Spleen (tissue), 11 donors: ENCODE data around the gene TNNI3K. TPM values are rescaled to one million over a fixed set of nuclear protein-coding genes. Genes with fewer than 3 reads are reported as not detected.

Experiments used
- DNase-seq: peaks from one replicate; pipeline ENCODE4 v3.0.0-alpha.2; 2020
- H3K27ac ChIP-seq, 8 donors: fragments of 200-600 bp; sonication (generic) in 7 of 8; 1 replicate in 4 of 8; 2 replicates in 4 of 8; pipeline versions ENCODE4 v1.5.0 to v1.8.0; 2016 to 2021; ENCODE audit warnings: inconsistent platforms in 4 of 8, mild to moderate bottlenecking in 4 of 8, moderate library complexity in 1 of 8
- H3K27me3 ChIP-seq, 7 donors: fragments of 200-600 bp; sonication (generic) in 6 of 7; replicated peaks in 1 of 7; 1 replicate in 4 of 7; 2 replicates in 3 of 7; pipeline versions ENCODE4 v1.5.0 to v1.8.0; 2016 to 2021; ENCODE audit warnings: inconsistent platforms in 3 of 7, mild to moderate bottlenecking in 1 of 7
- H3K36me3 ChIP-seq, 6 donors: fragments of 200-600 bp; sonication (generic) in 5 of 6; 1 replicate in 4 of 6; 2 replicates in 2 of 6; pipeline versions ENCODE4 v1.5.0 to v1.8.0; 2016 to 2021; ENCODE audit warnings: inconsistent platforms in 2 of 6
- H3K4me1 ChIP-seq, 6 donors: fragments of 200-600 bp; sonication (generic) in 5 of 6; 1 replicate in 3 of 6; 2 replicates in 3 of 6; pipeline versions ENCODE4 v1.5.0 to v1.8.0; 2016 to 2021; ENCODE audit warnings: inconsistent platforms in 3 of 6
- H3K4me3 ChIP-seq, 8 donors: fragments of 200-600 bp; sonication (generic) in 7 of 8; 1 replicate in 4 of 8; 2 replicates in 4 of 8; pipeline versions ENCODE4 v1.5.0 to v1.8.0; 2016 to 2021; ENCODE audit warnings: inconsistent platforms in 4 of 8, mild to moderate bottlenecking in 4 of 8, moderate library complexity in 2 of 8
- H3K9me3 ChIP-seq, 8 donors: fragments of 200-600 bp; sonication (generic) in 7 of 8; 1 replicate in 4 of 8; 2 replicates in 4 of 8; pipeline versions ENCODE4 v1.5.0 to v1.8.0; 2016 to 2021; ENCODE audit warnings: inconsistent platforms in 4 of 8
- POLR2A ChIP-seq, 3 donors: fragments of 450-650 bp; IDR thresholded peaks; one replicate each; pipeline ENCODE4 v1.5.1; 2017; ENCODE audit warnings: antibody characterized with exemption in 3 of 3, mild to moderate bottlenecking in 1 of 3
- POLR2AphosphoS5 ChIP-seq, 3 donors: sonication (generic); formaldehyde crosslinking; IDR thresholded peaks; one replicate each; pipeline ENCODE4 v1.5.1; 2017; ENCODE audit warnings: antibody characterized with exemption in 3 of 3
- WGBS, 5 donors: extraction: QIAGEN DNeasy Blood & Tissue Kit in 3 of 5; methylation state at CpG; one replicate each; pipeline versions ENCODE4 v1.1.5 to v1.1.7; 2013 to 2018; 5-methylcytosine and 5-hydroxymethylcytosine counted together
- intact Hi-C: fragments of 100-400 bp; cut with DNase I; formaldehyde crosslinking; loops from one replicate; pipeline ENCODE4 v1.15.0; 2023; ENCODE audit warnings: low total_unique reads
- polyA plus RNA-seq, 3 donors: library from polyadenylated mRNA; stranded (reverse); fragments of 200-250 nt; gene quantifications; one replicate each; pipeline ENCODE4 v1.2.1, GENCODE V29; 2013
- total RNA-seq, 7 donors: library from RNA; depleted of rRNA in 3 of 7; stranded (reverse); fragments of >200 nt in 3 of 7; fragmentation: NEBNext Ultra II Directional in 4 of 7; extraction: Animal tissue kit (Norgen Biotek cat#: 25700) in 4 of 7; gene quantifications; one replicate each; pipeline versions ENCODE4 v1.1.0 to v1.2.1, GENCODE V29; 2016 to 2021
- TF ChIP-seq, protein P1 (sequence below), 11 experiments: fragments of 200-600 bp in 7 of 11; fragments of 450-650 bp in 4 of 11; sonication (generic) in 4 of 11; IDR thresholded peaks in 8 of 11; conservative IDR thresholded peaks in 3 of 11; 1 replicate in 7 of 11; 2 replicates in 4 of 11; pipeline versions ENCODE4 v1.4.0 to v1.8.0; 2016 to 2021; ENCODE audit warnings: antibody characterized with exemption in 11 of 11, inconsistent platforms in 4 of 11, mild to moderate bottlenecking in 1 of 11
- donor health status: healthy with polysubstance abuse.
- donor health status: DM: no; HTN: no; CAD: no; lungs with moderate emphysema.
- donor health status: DM: no; HTN: no; CAD: no.
- donor health status: Bipolar disorder and iron deficiency.
- donor health status: healthy.
- donor health status: DM: no; HTN: no; CAD: no.
- donor health status: DM: yes; HTN: yes; CAD: no.

The TNNI3K gene
- total and polyA plus RNA-seq, 10 donors = 0.41 to 6.2 (median 2.8) TPM; not detected in 1

DNA sequence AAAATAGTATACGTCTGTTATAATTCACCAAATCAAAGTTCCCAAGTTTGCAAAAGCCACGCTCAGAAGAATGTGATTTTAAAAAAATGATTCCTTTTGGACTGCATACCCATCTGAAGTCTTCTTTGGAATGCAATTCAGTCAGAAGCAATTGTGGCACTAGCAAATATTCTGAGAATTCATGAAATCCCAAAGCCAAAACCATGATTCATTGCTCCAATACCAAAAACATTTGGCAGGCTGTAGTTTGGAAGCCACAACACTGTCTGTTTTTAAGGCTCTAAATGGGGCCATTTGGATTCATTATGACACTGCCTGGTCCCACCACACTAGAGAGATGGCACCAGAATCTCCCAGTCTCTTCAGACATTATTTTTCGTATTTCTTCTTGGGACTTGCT lies 299.1 kb downstream of the TNNI3K start:
- no peak overlapping the region for H3K4me3 ChIP-seq
- no peak overlapping the region for H3K27ac ChIP-seq
- DNase-seq = no peak
- H3K4me1 ChIP-seq = no peaks in the 10 kb centered on the region
- no peaks in the 10 kb centered on the region for H3K36me3 ChIP-seq
- TF ChIP-seq POLR2A (IDR thresholded peaks at IDR 0.05) = no peak
- TF ChIP-seq, protein P1, sequence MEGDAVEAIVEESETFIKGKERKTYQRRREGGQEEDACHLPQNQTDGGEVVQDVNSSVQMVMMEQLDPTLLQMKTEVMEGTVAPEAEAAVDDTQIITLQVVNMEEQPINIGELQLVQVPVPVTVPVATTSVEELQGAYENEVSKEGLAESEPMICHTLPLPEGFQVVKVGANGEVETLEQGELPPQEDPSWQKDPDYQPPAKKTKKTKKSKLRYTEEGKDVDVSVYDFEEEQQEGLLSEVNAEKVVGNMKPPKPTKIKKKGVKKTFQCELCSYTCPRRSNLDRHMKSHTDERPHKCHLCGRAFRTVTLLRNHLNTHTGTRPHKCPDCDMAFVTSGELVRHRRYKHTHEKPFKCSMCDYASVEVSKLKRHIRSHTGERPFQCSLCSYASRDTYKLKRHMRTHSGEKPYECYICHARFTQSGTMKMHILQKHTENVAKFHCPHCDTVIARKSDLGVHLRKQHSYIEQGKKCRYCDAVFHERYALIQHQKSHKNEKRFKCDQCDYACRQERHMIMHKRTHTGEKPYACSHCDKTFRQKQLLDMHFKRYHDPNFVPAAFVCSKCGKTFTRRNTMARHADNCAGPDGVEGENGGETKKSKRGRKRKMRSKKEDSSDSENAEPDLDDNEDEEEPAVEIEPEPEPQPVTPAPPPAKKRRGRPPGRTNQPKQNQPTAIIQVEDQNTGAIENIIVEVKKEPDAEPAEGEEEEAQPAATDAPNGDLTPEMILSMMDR (IDR thresholded peaks at IDR 0.05 in 8 of 11, conservative IDR thresholded peaks at IDR 0.05 in 3 of 11) = no peak
- TF ChIP-seq POLR2AphosphoS5 (IDR thresholded peaks at IDR 0.05) = no peak
- no peaks in the 10 kb centered on the region for H3K9me3 ChIP-seq
- WGBS, 5 donors = 74 to 91% (median 78%) methylated on average over 3 of the region's 3 CpGs
- no peaks in the 10 kb centered on the region for H3K27me3 ChIP-seq
- intact Hi-C loops = no loop called here

DNA sequence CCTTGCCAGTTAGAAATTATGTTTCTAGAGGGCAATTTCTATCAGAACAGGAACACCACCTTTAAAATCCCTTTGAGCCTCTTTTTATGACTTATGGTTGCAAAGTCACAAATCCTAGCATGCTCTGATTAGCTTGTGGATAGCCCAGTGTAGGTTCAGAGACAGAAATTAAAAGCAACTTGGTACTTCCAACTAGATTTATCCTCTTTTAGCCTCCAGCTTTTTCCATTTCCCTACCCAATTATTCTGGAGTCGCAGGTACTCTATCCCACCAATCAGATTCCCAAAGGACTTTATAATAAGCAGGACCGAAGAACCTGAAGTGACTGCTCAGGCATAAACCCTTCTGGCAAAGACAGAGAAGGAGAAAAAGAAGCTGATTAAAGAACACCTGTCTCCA lies 310.6 kb downstream of the TNNI3K start:
- Histone ChIP-seq H3K9me3 (no peaks in the 10 kb centered on the region), H3K4me1 (no peaks in the 10 kb centered on the region), H3K4me3 (no peak overlapping the region), H3K27ac (no peak overlapping the region), H3K27me3 (no peaks in the 10 kb centered on the region), H3K36me3 (no peaks in the 10 kb centered on the region)
- DNase-seq = no peak
- TF ChIP-seq POLR2AphosphoS5 (IDR thresholded peaks at IDR 0.05) = no peak
- intact Hi-C loops = no loop called here
- 84 to 95% (median 87%) methylated on average over 2 of the region's 2 CpGs for WGBS, 5 donors

DNA sequence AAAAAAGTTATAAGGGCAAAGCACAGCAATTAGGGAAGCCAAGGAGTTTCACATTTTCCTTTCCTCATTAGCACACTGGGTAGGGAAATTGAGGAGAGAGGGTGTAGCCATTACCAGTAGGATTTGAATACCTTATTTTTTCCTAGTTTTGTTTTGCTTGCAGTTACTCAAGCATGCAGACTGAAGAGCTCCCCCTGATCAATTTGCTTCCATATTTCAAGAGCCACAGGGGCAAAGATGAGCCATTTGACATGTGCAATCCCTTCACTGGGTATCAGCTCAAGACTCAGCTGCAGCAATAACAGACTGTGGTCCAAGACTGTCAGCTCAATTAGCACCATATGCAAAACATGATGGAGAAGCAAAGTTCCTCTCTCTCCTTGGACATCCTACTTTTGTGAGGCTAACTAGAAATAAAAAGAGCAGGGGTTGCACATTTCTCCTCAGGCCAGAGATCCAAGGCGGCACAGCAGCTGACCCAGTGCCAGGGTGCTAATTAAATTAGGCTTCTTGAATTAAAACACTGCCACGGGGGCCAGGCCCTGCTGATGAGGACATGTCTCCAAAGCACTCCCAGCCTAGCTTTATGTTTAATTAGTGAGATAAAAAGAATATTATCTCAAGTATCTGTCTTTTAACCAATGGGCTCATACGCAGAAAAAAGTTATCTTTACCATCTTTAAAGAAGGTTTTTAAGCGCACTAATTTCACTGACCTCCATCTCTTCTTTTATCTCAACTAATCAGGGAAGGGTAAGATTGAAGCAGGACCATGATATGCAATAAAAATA lies 314.0 kb downstream of the TNNI3K start:
- no peaks in the 10 kb centered on the region for H3K36me3 ChIP-seq
- H3K27ac ChIP-seq = no peak overlapping the region
- no peaks in the 10 kb centered on the region for H3K4me1 ChIP-seq
- no peaks in the 10 kb centered on the region for H3K9me3 ChIP-seq
- no peak for TF ChIP-seq POLR2A (IDR thresholded peaks at IDR 0.05)
- TF ChIP-seq, protein P1 (IDR thresholded peaks at IDR 0.05 in 8 of 11, conservative IDR thresholded peaks at IDR 0.05 in 3 of 11) = no peak
- no peak for TF ChIP-seq POLR2AphosphoS5 (IDR thresholded peaks at IDR 0.05)
- intact Hi-C loops = no loop called here
- H3K27me3 ChIP-seq = no peaks in the 10 kb centered on the region
- WGBS, 5 donors = 71 to 82% (median 75%) methylated on average over 4 of the region's 4 CpGs
- no peak overlapping the region for H3K4me3 ChIP-seq
- no peak for DNase-seq

DNA sequence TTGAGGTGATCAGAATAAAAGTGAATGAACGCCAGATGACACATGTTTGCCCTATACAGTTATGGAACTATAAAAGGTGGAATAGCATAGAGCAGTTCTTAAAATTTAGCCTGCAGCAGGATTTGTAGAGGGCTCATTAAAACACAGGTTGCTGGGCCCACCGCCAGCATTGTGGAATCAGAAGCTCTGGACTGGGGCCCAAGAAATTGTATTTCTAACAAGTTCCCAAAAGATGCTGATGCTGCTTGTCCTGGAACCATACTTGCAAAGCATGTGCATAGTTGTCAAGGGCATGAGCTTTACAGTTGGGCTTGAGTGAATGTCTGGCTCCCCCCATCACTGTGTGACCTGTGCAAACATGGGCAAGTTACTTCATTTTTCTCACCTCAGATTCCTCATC lies 314.7 kb downstream of the TNNI3K start:
- no peak for DNase-seq
- no peaks in the 10 kb centered on the region for H3K36me3 ChIP-seq
- no peak overlapping the region for H3K27ac ChIP-seq
- H3K27me3 ChIP-seq = no peaks in the 10 kb centered on the region
- WGBS, 5 donors = 88 to 96% (median 95%) methylated on average over 2 of the region's 2 CpGs
- no peaks in the 10 kb centered on the region for H3K9me3 ChIP-seq
- intact Hi-C loops = no loop called here
- no peak overlapping the region for H3K4me3 ChIP-seq
- no peak for TF ChIP-seq POLR2A (IDR thresholded peaks at IDR 0.05)
- no peak for TF ChIP-seq POLR2AphosphoS5 (IDR thresholded peaks at IDR 0.05)
- TF ChIP-seq, protein P1 (IDR thresholded peaks at IDR 0.05 in 8 of 11, conservative IDR thresholded peaks at IDR 0.05 in 3 of 11) = no peak
- no peaks in the 10 kb centered on the region for H3K4me1 ChIP-seq
